GM19035 (cell line): ENCODE results near the gene CAPN9.
"Not testable (repeated sequence)": the region's sequence is repeated elsewhere in the genome, so short reads cannot be mapped to it uniquely, and the experiment has no call there.

ENCODE experiments used
- ATAC-seq: cut with Tn5 transposase; IDR thresholded peaks from one replicate; pipeline ENCODE4 v1.9.1; 2021; ENCODE audit not compliant: unreplicated experiment

CAPN9 gene

GRCh38 chr1:230710543-230710904, 36.7 kb upstream of the CAPN9 start:
- ATAC-seq, result no peak

- ATAC-seq, result no peak
These were observed 35.9 kb upstream of the CAPN9 start for GRCh38 chr1:230711245-230711644.

- ATAC-seq, result no peak
These were observed 34.7 kb upstream of the CAPN9 start for GRCh38 chr1:230712470-230712942.

GRCh38 chr1:230713138-230713537, 34.0 kb upstream of the CAPN9 start:
- ATAC-seq, result no peak

GRCh38 chr1:230713547-230713914, 33.7 kb upstream of the CAPN9 start:
- no peak for ATAC-seq

GRCh38 chr1:230713915-230714764, 33.0 kb upstream of the CAPN9 start, which contains the start of gene AGT:
Gene AGT, minus strand, starts transcription at chr1:230714122. Its CDS starts 3,299 bp downstream, at chr1:230710823.
- no peak for ATAC-seq

GRCh38 chr1:230715510-230715909, 31.7 kb upstream of the CAPN9 start:
- no peak for ATAC-seq

- not testable (repeated sequence) for ATAC-seq
These were observed 30.7 kb upstream of the CAPN9 start for GRCh38 chr1:230716453-230716852.

- ATAC-seq, result no peak
These were observed 29.9 kb upstream of the CAPN9 start for GRCh38 chr1:230717251-230717650.

GRCh38 chr1:230721849-230722522, 25.2 kb upstream of the CAPN9 start:
- not testable (repeated sequence) for ATAC-seq

GRCh38 chr1:230725256-230726012, 21.8 kb upstream of the CAPN9 start:
- ATAC-seq, result no peak

- no peak for ATAC-seq
These were observed 18.3 kb upstream of the CAPN9 start for GRCh38 chr1:230728710-230729392.

- ATAC-seq, result no peak
These were observed 16.2 kb upstream of the CAPN9 start for GRCh38 chr1:230730977-230731376.

GRCh38 chr1:230735447-230735846, 11.7 kb upstream of the CAPN9 start:
- ATAC-seq, result no peak

GRCh38 chr1:230737622-230738262, 9.4 kb upstream of the CAPN9 start:
- ATAC-seq, result no peak

GRCh38 chr1:230739564-230740290, 7.5 kb upstream of the CAPN9 start:
- no peak for ATAC-seq

- no peak for ATAC-seq
These were observed 3.3 kb upstream of the CAPN9 start for GRCh38 chr1:230743899-230744298.

- ATAC-seq, result no peak
These were observed 2.8 kb upstream of the CAPN9 start for GRCh38 chr1:230744382-230744781.

- ATAC-seq, result no peak
These were observed 2.1 kb upstream of the CAPN9 start for GRCh38 chr1:230745071-230745470.

GRCh38 chr1:230746617-230747016, 571 bp upstream of the CAPN9 start:
- no peak for ATAC-seq
